BLaER1 (cell line): ENCODE data around the gene SNAP25.

ENCODE experiments used
- H3K27ac ChIP-seq: shearing (Covaris generic); formaldehyde crosslinking; 2 replicates; pipeline ENCODE4 v1.8.1; 2022
- H3K27me3 ChIP-seq: shearing (Covaris generic); formaldehyde crosslinking; 2 replicates; pipeline ENCODE4 v1.8.1; 2022
- H3K36me3 ChIP-seq: shearing (Covaris generic); formaldehyde crosslinking; 2 replicates; pipeline ENCODE4 v1.8.1; 2022
- H3K4me1 ChIP-seq: shearing (Covaris generic); formaldehyde crosslinking; 2 replicates; pipeline ENCODE4 v1.8.1; 2022
- H3K4me2 ChIP-seq: shearing (Covaris generic); formaldehyde crosslinking; 2 replicates; pipeline ENCODE4 v1.8.1; 2022
- H3K4me3 ChIP-seq: shearing (Covaris generic); formaldehyde crosslinking; 2 replicates; pipeline ENCODE4 v1.8.1; 2022
- H3K9ac ChIP-seq: shearing (Covaris generic); formaldehyde crosslinking; 2 replicates; pipeline ENCODE4 v1.8.1; 2022
- H3K9me3 ChIP-seq: shearing (Covaris generic); formaldehyde crosslinking; 2 replicates; pipeline ENCODE4 v1.8.1; 2022
- H4K20me1 ChIP-seq: shearing (Covaris generic); formaldehyde crosslinking; 2 replicates; pipeline ENCODE4 v1.8.1; 2022
- Cebpa-rat ChIP-seq: shearing (Covaris generic); IDR thresholded peaks from 2 replicates; pipeline ENCODE4 v1.8.1; 2022

SNAP25 gene

DNA sequence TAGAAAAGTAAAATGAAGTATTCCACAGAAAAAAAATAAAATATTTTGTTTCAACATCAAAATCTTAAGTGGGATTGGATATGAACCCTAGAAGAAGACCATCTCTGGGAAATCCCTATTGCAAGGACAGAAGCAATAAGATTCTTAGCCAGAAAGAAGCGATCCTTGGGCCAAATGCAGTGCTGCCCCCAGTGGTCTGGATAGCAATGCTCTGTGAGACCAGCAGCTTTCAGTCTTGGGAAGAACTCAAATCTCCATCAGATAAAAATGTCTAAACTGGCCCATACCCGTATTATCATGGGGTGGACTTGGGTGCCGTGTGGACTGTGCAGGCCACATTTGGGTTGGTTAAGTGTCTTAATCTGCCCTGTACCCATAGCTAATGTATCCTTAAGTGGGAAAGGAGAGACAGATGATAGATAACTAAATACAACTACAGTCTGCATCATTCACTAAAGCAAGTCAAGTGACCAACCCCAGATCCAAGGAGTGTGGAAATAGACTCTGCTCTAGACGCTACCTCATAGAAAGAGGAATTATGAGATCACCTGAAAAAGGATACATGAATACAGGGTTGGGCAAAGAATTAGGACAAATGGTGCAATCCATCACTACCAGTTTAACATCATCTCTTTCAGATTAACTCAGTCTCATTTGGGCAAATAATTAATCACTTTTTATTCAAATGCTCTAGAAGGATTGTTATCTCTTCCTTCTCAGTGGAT, 38.9 kb upstream of the SNAP25 start:
- H3K27ac ChIP-seq: no peak overlapping the region
- H3K4me2 ChIP-seq: no peak overlapping the region
- H4K20me1 ChIP-seq: no peaks in the 10 kb centered on the region
- no peaks in the 10 kb centered on the region for H3K36me3 ChIP-seq
- H3K27me3 ChIP-seq: no peaks in the 10 kb centered on the region
- no peak for TF ChIP-seq Cebpa-rat
- H3K4me3 ChIP-seq: no peak overlapping the region
- H3K9me3 ChIP-seq: no peaks in the 10 kb centered on the region
- H3K9ac ChIP-seq: no peak overlapping the region
- H3K4me1 ChIP-seq: no peaks in the 10 kb centered on the region

- TF ChIP-seq Cebpa-rat: no peak
- H3K27me3 ChIP-seq: no peaks in the 10 kb centered on the region
- no peaks in the 10 kb centered on the region for H4K20me1 ChIP-seq
- H3K27ac ChIP-seq: no peak overlapping the region
- H3K9ac ChIP-seq: no peak overlapping the region
- H3K36me3 ChIP-seq: no peaks in the 10 kb centered on the region
- H3K4me1 ChIP-seq: no peaks in the 10 kb centered on the region
- H3K4me2 ChIP-seq: no peak overlapping the region
- H3K9me3 ChIP-seq: no peaks in the 10 kb centered on the region
- H3K4me3 ChIP-seq: no peak overlapping the region
These were observed 37.9 kb upstream of the SNAP25 start for GRCh38 chr20:10180651-10181235.

- no peak overlapping the region for H3K4me2 ChIP-seq
- no peak for TF ChIP-seq Cebpa-rat
- no peaks in the 10 kb centered on the region for H3K4me1 ChIP-seq
- no peaks in the 10 kb centered on the region for H4K20me1 ChIP-seq
- no peaks in the 10 kb centered on the region for H3K36me3 ChIP-seq
- peaks cover 7% of the 10 kb centered on the region for H3K9me3 ChIP-seq
- no peak overlapping the region for H3K4me3 ChIP-seq
- no peak overlapping the region for H3K9ac ChIP-seq
- H3K27ac ChIP-seq: no peak overlapping the region
- no peaks in the 10 kb centered on the region for H3K27me3 ChIP-seq
These were observed 32.7 kb upstream of the SNAP25 start for GRCh38 chr20:10185741-10186558.

- Histone ChIP-seq H3K9me3 (peaks cover 7% of the 10 kb centered on the region), H3K4me3 (no peak overlapping the region), H3K36me3 (no peaks in the 10 kb centered on the region), H3K4me1 (no peaks in the 10 kb centered on the region), H3K27ac (no peak overlapping the region), H3K4me2 (no peak overlapping the region), H4K20me1 (no peaks in the 10 kb centered on the region), H3K27me3 (no peaks in the 10 kb centered on the region), H3K9ac (no peak overlapping the region)
- TF ChIP-seq Cebpa-rat: no peak
These were observed 28.2 kb upstream of the SNAP25 start for GRCh38 chr20:10190456-10190855.

GRCh38 chr20:10192171-10192570, 26.5 kb upstream of the SNAP25 start:
- Histone ChIP-seq H3K36me3 (no peaks in the 10 kb centered on the region), H4K20me1 (no peaks in the 10 kb centered on the region), H3K27ac (no peak overlapping the region), H3K4me3 (no peak overlapping the region), H3K27me3 (no peaks in the 10 kb centered on the region), H3K9me3 (peaks cover 7% of the 10 kb centered on the region), H3K4me2 (no peak overlapping the region), H3K9ac (no peak overlapping the region), H3K4me1 (no peaks in the 10 kb centered on the region)
- no peak for TF ChIP-seq Cebpa-rat

- H3K27me3 ChIP-seq: no peaks in the 10 kb centered on the region
- TF ChIP-seq Cebpa-rat: no peak
- no peaks in the 10 kb centered on the region for H3K36me3 ChIP-seq
- H3K9ac ChIP-seq: no peak overlapping the region
- no peaks in the 10 kb centered on the region for H4K20me1 ChIP-seq
- no peak overlapping the region for H3K4me2 ChIP-seq
- no peaks in the 10 kb centered on the region for H3K4me1 ChIP-seq
- H3K27ac ChIP-seq: no peak overlapping the region
- no peaks in the 10 kb centered on the region for H3K9me3 ChIP-seq
- no peak overlapping the region for H3K4me3 ChIP-seq
These were observed 24.5 kb upstream of the SNAP25 start for GRCh38 chr20:10194166-10194565.

DNA sequence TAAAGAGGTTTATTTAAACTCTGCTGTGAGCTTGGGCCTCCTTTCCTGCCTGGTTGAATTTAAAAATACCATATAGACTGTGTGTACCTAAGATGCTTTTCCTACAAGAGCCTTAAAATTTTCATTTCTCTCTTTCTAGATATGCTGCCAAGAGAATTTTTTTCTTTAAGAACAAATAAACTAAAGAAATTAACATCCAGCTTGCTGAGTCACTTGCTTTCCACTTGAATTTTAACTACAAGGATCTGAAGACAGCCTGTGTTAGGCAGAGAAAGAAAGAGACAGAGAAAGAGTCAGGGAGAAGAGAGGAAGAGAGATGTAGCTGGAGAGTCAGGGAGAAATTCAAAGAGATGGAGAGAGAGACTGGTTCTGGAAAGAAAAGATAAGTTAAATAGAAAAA, 18.3 kb upstream of the SNAP25 start:
- no peak for TF ChIP-seq Cebpa-rat
- no peak overlapping the region for H3K27ac ChIP-seq
- no peaks in the 10 kb centered on the region for H3K36me3 ChIP-seq
- H3K4me2 ChIP-seq: no peak overlapping the region
- H3K4me3 ChIP-seq: no peak overlapping the region
- H3K9ac ChIP-seq: no peak overlapping the region
- no peaks in the 10 kb centered on the region for H3K27me3 ChIP-seq
- H3K4me1 ChIP-seq: no peaks in the 10 kb centered on the region
- no peaks in the 10 kb centered on the region for H4K20me1 ChIP-seq
- no peaks in the 10 kb centered on the region for H3K9me3 ChIP-seq

DNA sequence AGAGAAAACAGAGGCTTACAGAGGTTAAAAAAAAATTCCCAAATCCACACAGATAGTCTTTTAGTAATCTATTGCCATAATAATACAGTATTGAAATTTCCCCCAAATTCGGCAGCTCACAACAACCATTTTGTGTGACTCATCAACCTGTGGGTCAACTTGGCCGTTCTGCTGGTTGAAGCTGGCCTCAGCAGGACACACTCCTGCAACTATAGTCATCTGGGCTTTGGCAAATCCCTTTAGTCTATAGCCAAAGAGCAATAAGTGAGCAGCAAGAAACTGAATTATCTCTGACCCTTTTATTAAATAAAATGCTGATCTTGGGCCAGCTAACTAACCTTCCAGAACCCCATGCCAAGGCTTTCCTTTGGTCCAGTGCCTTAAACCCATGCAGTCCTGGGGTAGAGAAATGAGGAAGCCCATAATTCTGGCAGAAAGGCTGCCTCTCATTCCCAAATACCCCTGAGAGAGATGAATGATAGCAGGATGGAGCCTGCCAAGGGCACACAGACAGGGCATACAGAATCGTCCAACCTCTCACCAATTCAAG, 17.2 kb upstream of the SNAP25 start:
- H4K20me1 ChIP-seq: no peaks in the 10 kb centered on the region
- no peak overlapping the region for H3K4me3 ChIP-seq
- H3K27ac ChIP-seq: no peak overlapping the region
- H3K4me2 ChIP-seq: no peak overlapping the region
- no peak for TF ChIP-seq Cebpa-rat
- no peak overlapping the region for H3K9ac ChIP-seq
- no peaks in the 10 kb centered on the region for H3K36me3 ChIP-seq
- H3K4me1 ChIP-seq: no peaks in the 10 kb centered on the region
- H3K27me3 ChIP-seq: no peaks in the 10 kb centered on the region
- no peaks in the 10 kb centered on the region for H3K9me3 ChIP-seq

DNA sequence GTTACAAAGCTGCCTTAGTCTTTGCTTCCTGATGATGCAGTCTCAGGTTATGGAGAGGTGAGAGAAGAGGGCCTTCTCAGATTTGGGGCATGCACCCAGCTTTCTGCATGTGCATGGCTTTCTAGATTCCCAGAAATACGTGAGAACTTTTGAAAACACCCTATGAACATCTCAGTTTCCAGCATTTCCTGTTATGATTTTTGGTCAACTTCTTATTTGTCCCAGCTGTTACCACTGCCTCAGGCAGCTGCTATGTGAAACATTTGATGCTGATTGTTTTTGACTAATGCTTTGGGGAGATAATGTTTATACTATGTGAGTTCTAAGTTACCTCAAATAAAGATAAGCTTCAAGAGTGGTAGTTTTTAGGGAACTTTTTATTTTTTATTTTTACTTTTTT, 9.5 kb upstream of the SNAP25 start:
- no peaks in the 10 kb centered on the region for H3K36me3 ChIP-seq
- H3K4me3 ChIP-seq: no peak overlapping the region
- no peaks in the 10 kb centered on the region for H3K4me1 ChIP-seq
- H3K27ac ChIP-seq: no peak overlapping the region
- H4K20me1 ChIP-seq: no peaks in the 10 kb centered on the region
- H3K27me3 ChIP-seq: no peaks in the 10 kb centered on the region
- no peak for TF ChIP-seq Cebpa-rat
- H3K9ac ChIP-seq: no peak overlapping the region
- H3K9me3 ChIP-seq: no peaks in the 10 kb centered on the region
- H3K4me2 ChIP-seq: no peak overlapping the region

DNA sequence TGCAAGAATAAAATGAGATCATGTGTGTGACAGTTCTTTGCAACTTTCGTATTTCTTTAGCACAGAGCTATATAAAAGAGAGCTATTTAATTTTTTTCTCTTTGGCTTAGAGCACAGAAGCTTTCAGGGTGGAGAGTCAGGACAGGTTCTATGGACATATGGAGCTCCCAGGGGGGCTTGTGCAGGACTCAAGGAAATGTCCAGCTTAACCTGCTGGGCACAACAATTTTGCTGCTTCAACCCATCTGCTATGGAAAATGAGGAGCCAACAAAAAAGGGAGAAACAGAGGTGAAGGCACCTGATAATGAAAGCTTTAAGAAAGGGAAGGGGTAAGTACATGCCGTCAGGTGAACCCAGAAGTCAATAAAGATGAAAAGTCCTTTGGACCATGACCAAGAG, 5.1 kb upstream of the SNAP25 start:
- no peaks in the 10 kb centered on the region for H4K20me1 ChIP-seq
- no peaks in the 10 kb centered on the region for H3K27me3 ChIP-seq
- H3K36me3 ChIP-seq: no peaks in the 10 kb centered on the region
- no peak overlapping the region for H3K27ac ChIP-seq
- no peak overlapping the region for H3K9ac ChIP-seq
- no peaks in the 10 kb centered on the region for H3K4me1 ChIP-seq
- no peak overlapping the region for H3K4me3 ChIP-seq
- TF ChIP-seq Cebpa-rat: no peak
- H3K9me3 ChIP-seq: no peaks in the 10 kb centered on the region
- no peak overlapping the region for H3K4me2 ChIP-seq
